Measurements from ENCODE around the gene PLPPR4. TPM values are rescaled to one million over a fixed set of nuclear protein-coding genes. Genes with fewer than 3 reads are reported as not detected.

Gene PLPPR4
- total RNA-seq, result 1 to 10 TPM in 3 of 4 donors, under 1 TPM in 1; 0.84 to 8.8 (median 2.0) TPM

GRCh38 chr1:99264201-99265021 lies at the start of gene PLPPR4:
TSS of gene PLPPR4 (plus strand) at chr1:99264492. CDS start at chr1:99264594, 102 bp downstream.
- DNase-seq (ENCODE audit: low spot score) (no peak), ATAC-seq (ENCODE audit: low FRiP score) (peak; percentile 79)
- TF ChIP-seq CTCF (IDR thresholded peaks at IDR 0.05), result no peak

- no peak for TF ChIP-seq CTCF (IDR thresholded peaks at IDR 0.05)
- no peak for ATAC-seq (ENCODE audit: low FRiP score)
- DNase-seq (ENCODE audit: low spot score), result no peak
Measured at GRCh38 chr1:99216956-99217355, 47.3 kb upstream of the PLPPR4 start.

- no peak for DNase-seq (ENCODE audit: low spot score)
- TF ChIP-seq CTCF (IDR thresholded peaks at IDR 0.05), result no peak
- ATAC-seq (ENCODE audit: low FRiP score), result no peak
Measured at GRCh38 chr1:99217599-99217998, 46.7 kb upstream of the PLPPR4 start.

GRCh38 chr1:99218572-99218971 lies 45.7 kb upstream of the PLPPR4 start:
- DNase-seq (ENCODE audit: low spot score), result no peak
- TF ChIP-seq CTCF (IDR thresholded peaks at IDR 0.05), result no peak
- no peak for ATAC-seq (ENCODE audit: low FRiP score)

GRCh38 chr1:99218999-99219398 lies 45.3 kb upstream of the PLPPR4 start:
- no peak for TF ChIP-seq CTCF (IDR thresholded peaks at IDR 0.05)
- DNase-seq (ENCODE audit: low spot score) (no peak), ATAC-seq (ENCODE audit: low FRiP score) (no peak)

GRCh38 chr1:99227056-99227897 lies 37.0 kb upstream of the PLPPR4 start:
- no peak for ATAC-seq (ENCODE audit: low FRiP score)
- no peak for DNase-seq (ENCODE audit: low spot score)

More at GRCh38 chr1:99227056-99227897, 37.0 kb upstream of the PLPPR4 start:
- TF ChIP-seq CTCF (IDR thresholded peaks at IDR 0.05), result no peak
